GM18517 (cell line): ENCODE measurements around the gene PLXNC1.

Experiments used
- ATAC-seq: cut with Tn5 transposase; IDR thresholded peaks from one replicate; pipeline ENCODE4 v1.9.1; 2021; ENCODE audit warnings: mild to moderate bottlenecking, moderate library complexity; ENCODE audit not compliant: unreplicated experiment

PLXNC1 gene

GRCh38 chr12:94178882-94179281 is 30.5 kb downstream of the PLXNC1 start:
- no peak for ATAC-seq

- no peak for ATAC-seq
Observed at GRCh38 chr12:94179723-94180122, 31.3 kb downstream of the PLXNC1 start.

- no peak for ATAC-seq
Observed at GRCh38 chr12:94180558-94181296, 32.4 kb downstream of the PLXNC1 start.

DNA sequence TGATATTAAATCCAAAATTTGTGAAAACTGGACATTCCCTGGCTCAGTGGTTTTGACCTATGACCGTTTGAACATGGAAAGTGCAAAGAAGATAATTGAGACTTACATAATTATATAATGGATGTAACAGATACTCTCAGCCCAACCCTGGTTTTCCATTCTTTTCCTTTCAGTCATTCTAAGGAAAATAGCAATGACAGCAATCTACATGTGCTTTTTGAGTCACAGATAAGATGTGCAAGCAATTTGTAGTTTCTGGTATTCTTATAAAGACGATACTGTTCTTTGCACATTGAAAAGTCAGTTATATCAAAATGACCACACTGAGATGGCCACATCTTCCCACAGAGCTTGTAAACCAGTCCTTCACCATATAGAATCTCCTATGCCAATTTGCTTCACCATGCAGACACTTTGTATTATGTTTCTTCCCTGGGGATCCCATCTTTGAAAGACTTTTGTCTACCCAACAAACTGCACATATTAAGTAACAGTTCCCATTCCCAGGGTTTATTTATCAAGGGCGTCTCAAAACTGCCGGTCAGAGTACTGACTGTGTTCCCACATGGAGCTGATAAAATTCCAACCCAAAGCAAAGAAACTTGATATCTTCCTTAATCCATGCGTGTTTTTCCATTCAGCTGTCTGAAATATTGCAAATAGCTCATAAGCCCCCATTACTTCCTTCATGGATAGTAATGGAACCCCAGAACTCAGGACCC is 34.8 kb downstream of the PLXNC1 start:
- no peak for ATAC-seq

- no peak for ATAC-seq
Observed at GRCh38 chr12:94183708-94184379, 35.5 kb downstream of the PLXNC1 start.

DNA sequence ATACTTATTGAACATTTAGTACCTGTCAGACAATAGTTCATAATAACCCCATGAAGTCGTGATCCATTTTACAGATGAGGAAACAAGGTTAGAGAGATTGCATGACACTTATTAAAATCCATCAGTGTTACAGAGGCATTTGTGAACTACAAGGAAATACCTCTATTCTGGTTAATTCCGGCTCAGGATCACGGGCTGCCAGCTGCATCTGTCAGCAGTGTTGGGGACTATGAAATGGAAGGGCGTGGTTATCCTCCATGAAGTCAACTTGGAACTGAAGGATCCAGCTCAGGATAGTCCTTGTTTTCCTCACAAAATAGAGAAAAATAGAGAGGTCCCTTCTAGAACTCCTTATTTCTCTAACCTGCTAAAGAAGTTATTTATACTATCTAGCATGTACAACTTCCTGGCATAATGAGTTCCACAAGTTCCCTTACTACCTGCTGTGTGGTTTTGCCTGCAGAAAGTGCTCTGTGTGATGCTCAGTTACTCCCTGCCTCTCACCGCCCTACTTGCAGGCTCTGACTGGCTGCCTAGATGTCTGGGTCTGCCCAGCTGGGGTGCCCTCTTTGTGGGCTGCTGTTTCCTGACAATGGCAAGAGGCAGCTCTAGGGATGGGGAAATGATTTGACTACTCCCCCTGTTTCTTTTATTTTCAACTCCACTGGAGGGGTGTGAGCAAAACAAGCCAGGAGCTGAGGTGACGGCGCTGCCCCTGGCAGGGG is 36.8 kb downstream of the PLXNC1 start:
- ATAC-seq = no peak

GRCh38 chr12:94185801-94186200 is 37.4 kb downstream of the PLXNC1 start:
- ATAC-seq = no peak

- no peak for ATAC-seq
Observed at GRCh38 chr12:94186278-94187241, 38.2 kb downstream of the PLXNC1 start.

DNA sequence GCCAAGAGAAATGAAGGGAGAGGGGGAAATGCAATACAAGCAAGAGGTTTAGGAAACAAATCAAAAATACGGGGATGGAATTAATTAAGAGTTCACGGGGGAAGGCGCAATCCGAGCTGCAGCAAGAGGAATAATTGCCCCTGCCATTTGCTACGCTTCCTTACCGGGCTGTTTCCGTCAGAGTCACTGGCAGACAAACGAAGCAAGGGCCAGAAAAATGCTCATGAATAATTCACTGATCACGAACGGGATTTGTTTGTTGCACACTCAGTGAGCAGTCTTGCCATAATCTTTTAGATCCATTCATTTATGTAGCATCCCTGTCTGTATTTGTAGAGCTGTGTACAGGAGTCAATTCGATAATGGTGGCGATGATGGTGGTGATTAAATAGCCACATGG is 39.0 kb downstream of the PLXNC1 start:
- no peak for ATAC-seq

GRCh38 chr12:94190623-94191022 is 42.2 kb downstream of the PLXNC1 start:
- no peak for ATAC-seq

DNA sequence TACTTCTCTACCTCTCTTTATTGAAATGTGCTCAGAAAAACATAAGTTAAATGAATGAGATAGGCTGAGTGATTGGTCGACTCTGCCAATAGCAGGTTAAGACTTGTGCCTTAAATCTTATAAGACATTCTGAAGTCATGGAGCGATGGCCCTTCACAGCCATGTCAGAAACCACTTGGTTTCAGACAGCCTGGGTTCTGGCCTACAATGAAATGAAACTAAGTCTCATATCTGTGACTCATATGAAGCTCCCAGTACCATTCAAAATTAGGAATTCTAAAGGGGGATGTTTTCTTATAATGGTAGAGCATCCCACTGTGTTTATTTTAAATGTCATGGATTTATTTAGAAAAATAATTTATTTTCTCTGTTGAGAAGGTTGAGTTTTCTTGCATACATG is 42.6 kb downstream of the PLXNC1 start:
- ATAC-seq = no peak

DNA sequence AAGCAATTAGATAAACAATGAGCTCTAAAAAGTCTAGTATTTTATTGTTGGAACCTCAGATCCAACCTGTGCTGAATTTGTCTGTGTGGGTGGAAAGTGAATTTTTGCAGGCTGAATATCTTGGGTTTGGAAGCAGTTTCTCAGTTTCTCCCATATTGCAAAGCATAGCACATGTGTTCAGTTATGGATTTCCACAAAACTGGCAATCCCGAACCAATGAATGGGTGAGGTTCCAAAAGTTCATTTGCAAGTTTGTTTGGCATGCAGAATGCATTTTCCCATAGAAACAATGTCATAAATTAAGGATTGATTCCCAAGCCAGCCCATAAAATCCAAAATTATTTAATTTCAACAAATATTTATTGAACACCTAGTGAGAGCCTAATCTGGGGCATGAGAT is 43.4 kb downstream of the PLXNC1 start:
- ATAC-seq = no peak

GRCh38 chr12:94192506-94192905 is 44.1 kb downstream of the PLXNC1 start:
- no peak for ATAC-seq

DNA sequence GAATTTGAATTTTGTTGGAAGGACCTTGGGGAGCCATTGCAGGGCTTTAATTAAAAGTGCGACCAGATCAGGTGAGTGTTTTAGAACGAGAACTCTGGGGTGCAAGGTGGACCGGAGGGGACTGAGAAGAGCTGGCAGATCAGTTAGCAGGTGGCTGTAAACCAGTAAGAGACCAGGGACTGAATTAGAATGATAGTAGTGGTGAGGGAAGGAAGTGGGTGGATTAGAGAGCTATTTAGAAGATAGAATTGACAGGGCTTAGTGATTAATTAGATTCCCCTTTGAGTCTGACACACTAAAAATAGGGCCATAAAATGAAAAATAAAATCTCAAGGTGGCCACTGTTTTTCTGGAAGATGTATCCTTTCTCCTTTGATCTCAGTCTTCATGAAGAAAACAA is 44.8 kb downstream of the PLXNC1 start:
- no peak for ATAC-seq

GRCh38 chr12:94195483-94195882 is 47.1 kb downstream of the PLXNC1 start:
- no peak for ATAC-seq

DNA sequence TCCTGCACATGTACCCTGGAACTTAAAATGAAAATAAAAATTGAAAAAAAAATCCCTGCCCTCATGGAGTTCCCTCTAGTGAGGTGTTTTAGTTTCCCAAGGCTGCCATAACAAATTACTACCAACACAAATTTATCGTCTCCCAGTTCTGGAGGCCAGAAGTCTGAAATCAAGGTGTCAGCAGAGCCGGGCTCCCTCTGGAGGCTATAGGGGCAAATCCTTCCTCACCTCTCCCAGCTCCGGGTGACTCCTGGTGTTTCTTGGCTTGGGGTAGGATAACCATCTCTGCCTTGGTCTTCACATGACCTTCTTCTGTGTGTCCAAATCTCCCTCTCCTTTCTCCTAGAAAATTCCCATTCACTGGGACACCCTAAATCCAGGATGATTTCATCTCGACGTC is 50.1 kb downstream of the PLXNC1 start:
- ATAC-seq = no peak

GRCh38 chr12:94198872-94199271 is 50.5 kb downstream of the PLXNC1 start:
- no peak for ATAC-seq

DNA sequence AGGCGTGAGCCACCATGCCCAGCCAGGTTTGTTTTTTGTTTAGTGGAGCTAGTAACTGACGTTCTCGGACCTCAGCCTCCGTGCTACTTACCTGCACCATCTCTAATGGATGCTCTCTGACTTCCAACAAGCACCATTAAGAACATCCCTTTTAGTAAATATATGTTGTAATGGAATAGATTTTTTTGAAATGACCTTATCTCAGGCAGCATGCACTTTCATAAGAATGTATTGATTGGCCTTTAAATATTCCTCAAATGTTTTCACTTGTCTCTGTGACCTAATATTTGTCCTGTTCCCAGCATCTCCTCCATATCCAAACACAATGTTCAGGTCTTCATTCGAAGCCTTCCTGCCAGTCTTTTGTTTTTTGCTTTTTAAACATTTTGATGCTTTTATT is 51.7 kb downstream of the PLXNC1 start:
- ATAC-seq = no peak

DNA sequence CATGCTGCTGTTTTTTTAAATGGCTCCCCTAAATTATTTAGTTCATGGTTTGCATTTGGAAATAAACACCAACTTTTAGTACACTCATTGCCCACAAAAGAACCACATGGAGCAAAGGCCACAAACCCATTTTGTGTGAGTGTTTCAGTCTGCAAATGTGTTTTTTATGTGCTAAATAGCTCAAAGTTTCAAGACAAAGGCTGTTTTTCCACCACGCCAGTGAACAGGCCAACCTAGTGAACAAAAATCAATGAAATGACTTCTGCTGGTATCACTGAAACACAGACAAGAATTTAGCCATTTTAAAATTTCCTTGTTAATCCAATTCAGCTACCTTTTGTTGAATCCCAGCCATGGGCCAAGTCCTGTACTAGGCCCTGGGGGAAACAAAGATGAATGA is 52.3 kb downstream of the PLXNC1 start:
- ATAC-seq = no peak
